OCI-LY3 (cell line): ENCODE data around the gene NPPB.

ENCODE experiments used
- H2AFZ ChIP-seq: fragments of 200-600, 300-600 bp; shearing (Covaris generic); 2 replicates; pipeline ENCODE4 v1.6.0; 2014; ENCODE audit warnings: antibody characterized with exemption, low read depth, low read length
- H3K27ac ChIP-seq: fragments of 200-600, 300-600 bp; sonication (generic); 2 replicates; pipeline ENCODE4 v1.5.1; 2014; ENCODE audit warnings: mild to moderate bottlenecking, low read length, moderate library complexity, mixed read lengths
- H3K27me3 ChIP-seq: fragments of 200-600, 300-600 bp; sonication (generic); 2 replicates; pipeline ENCODE4 v1.6.1; 2014; ENCODE audit warnings: low read depth, low read length, mixed read lengths
- H3K36me3 ChIP-seq: fragments of 200-600, 300-600 bp; sonication (generic); replicated peaks from 2 replicates; pipeline ENCODE3; 2014; ENCODE audit warnings: low read depth, low read length, mixed read lengths
- H3K4me1 ChIP-seq: fragments of 300-600, 200-600 bp; sonication (generic); 2 replicates; pipeline ENCODE4 v1.6.1; 2014; ENCODE audit warnings: low read length, mixed read lengths
- H3K4me2 ChIP-seq: fragments of 200-600, 300-600 bp; sonication (generic); 2 replicates; pipeline ENCODE4 v1.6.1; 2014; ENCODE audit warnings: low read length, mixed read lengths
- H3K4me3 ChIP-seq: fragments of 300-600, 200-600 bp; sonication (generic); 2 replicates; pipeline ENCODE4 v1.5.1; 2014; ENCODE audit warnings: antibody characterized with exemption, mild to moderate bottlenecking, low read length, moderate library complexity
- H3K79me2 ChIP-seq: fragments of 300-600, 200-600 bp; shearing (Covaris generic); 2 replicates; pipeline ENCODE4 v1.6.1; 2014; ENCODE audit warnings: mild to moderate bottlenecking, low read length, mixed read lengths
- H3K9ac ChIP-seq: fragments of 300-600, 200-600 bp; shearing (Covaris generic); 2 replicates; pipeline ENCODE4 v1.6.0; 2014; ENCODE audit warnings: mild to moderate bottlenecking, low read length, moderate library complexity
- H3K9me3 ChIP-seq: fragments of 200-600, 300-600 bp; shearing (Covaris generic); 2 replicates; pipeline ENCODE4 v1.6.1; 2014; ENCODE audit warnings: low read length, mixed read lengths; ENCODE audit not compliant: insufficient read depth
- H4K20me1 ChIP-seq: fragments of 200-600, 300-600 bp; sonication (generic); 2 replicates; pipeline ENCODE4 v1.6.1; 2016; ENCODE audit warnings: low read length, mixed read lengths; ENCODE audit not compliant: insufficient read depth
- CTCF ChIP-seq: fragments of 200-600, 300-600 bp; sonication (generic); IDR thresholded peaks from 2 replicates; pipeline ENCODE4 v1.5.1; 2014; ENCODE audit warnings: antibody characterized with exemption, low read length, low read depth
- EZH2phosphoT487 ChIP-seq: fragments of 200-600 bp; shearing (Covaris generic); IDR thresholded peaks from 2 replicates; pipeline ENCODE4 v1.6.1; 2018; ENCODE audit warnings: antibody characterized with exemption, mixed run types, low read depth

Gene NPPB

GRCh38 chr1:11877074-11877473 is 18.3 kb upstream of the NPPB start:
- no peaks in the 10 kb centered on the region for H3K79me2 ChIP-seq
- no peak overlapping the region for H3K27ac ChIP-seq
- H3K27me3 ChIP-seq: 0 out of 2 replicates have a peak, but pooled peaks cover 6% of the 10 kb centered on the region
- H3K36me3 ChIP-seq: no peaks in the 10 kb centered on the region
- H3K4me3 ChIP-seq: no peak overlapping the region
- no peaks in the 10 kb centered on the region for H3K4me1 ChIP-seq
- TF ChIP-seq EZH2phosphoT487 (no peak), CTCF (no peak)
- H3K4me2 ChIP-seq: no peak overlapping the region
- H3K9ac ChIP-seq: no peak overlapping the region
- H2AFZ ChIP-seq: no peak overlapping the region
- H4K20me1 ChIP-seq: no peaks in the 10 kb centered on the region
- H3K9me3 ChIP-seq: no peaks in the 10 kb centered on the region

- Histone ChIP-seq H4K20me1 (no peaks in the 10 kb centered on the region), H3K4me1 (no peaks in the 10 kb centered on the region), H3K79me2 (no peaks in the 10 kb centered on the region), H2AFZ (no peak overlapping the region), H3K9me3 (no peaks in the 10 kb centered on the region), H3K27ac (no peak overlapping the region), H3K4me3 (no peak overlapping the region), H3K9ac (no peak overlapping the region), H3K4me2 (no peak overlapping the region), H3K36me3 (no peaks in the 10 kb centered on the region), H3K27me3 (0 out of 2 replicates have a peak, but pooled peaks cover 6% of the 10 kb centered on the region)
- TF ChIP-seq CTCF: no peak
- TF ChIP-seq EZH2phosphoT487: no peak
Measured at GRCh38 chr1:11875094-11875493, 16.3 kb upstream of the NPPB start.

- Histone ChIP-seq H3K4me1 (no peaks in the 10 kb centered on the region), H3K27me3 (0 out of 2 replicates have a peak, but pooled peaks cover 6% of the 10 kb centered on the region), H3K79me2 (no peaks in the 10 kb centered on the region), H3K36me3 (no peaks in the 10 kb centered on the region), H3K9ac (no peak overlapping the region), H3K9me3 (no peaks in the 10 kb centered on the region), H3K4me3 (no peak overlapping the region), H4K20me1 (no peaks in the 10 kb centered on the region), H2AFZ (no peak overlapping the region), H3K4me2 (no peak overlapping the region), H3K27ac (no peak overlapping the region)
- TF ChIP-seq EZH2phosphoT487 (no peak), CTCF (no peak)
Measured at GRCh38 chr1:11874624-11875023, 15.9 kb upstream of the NPPB start.

DNA sequence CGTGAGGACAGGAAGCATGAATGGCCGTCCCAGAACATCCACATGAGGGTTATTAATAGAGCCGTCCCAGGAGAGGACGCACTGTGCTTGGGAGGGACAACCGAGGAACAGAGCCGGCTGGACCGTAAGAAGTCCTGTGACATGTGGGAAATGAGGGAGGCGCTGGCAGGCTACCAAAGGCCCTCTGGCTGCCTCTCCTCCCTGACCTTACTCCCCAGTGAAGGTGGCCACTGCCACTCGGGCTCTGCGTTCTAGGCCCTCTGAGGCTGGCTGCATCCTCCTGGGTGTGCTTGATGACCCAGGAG is 15.5 kb upstream of the NPPB start:
- H4K20me1 ChIP-seq: no peaks in the 10 kb centered on the region
- H3K36me3 ChIP-seq: no peaks in the 10 kb centered on the region
- no peaks in the 10 kb centered on the region for H3K9me3 ChIP-seq
- H2AFZ ChIP-seq: no peak overlapping the region
- TF ChIP-seq CTCF (no peak), EZH2phosphoT487 (no peak)
- 0 out of 2 replicates have a peak, but pooled peaks cover 6% of the 10 kb centered on the region for H3K27me3 ChIP-seq
- no peaks in the 10 kb centered on the region for H3K4me1 ChIP-seq
- H3K27ac ChIP-seq: no peak overlapping the region
- H3K9ac ChIP-seq: no peak overlapping the region
- no peaks in the 10 kb centered on the region for H3K79me2 ChIP-seq
- no peak overlapping the region for H3K4me3 ChIP-seq
- no peak overlapping the region for H3K4me2 ChIP-seq
